Nephron progenitor cell (in vitro differentiated cells): ENCODE measurements around the gene TNFRSF21.

Experiments
- DNase-seq: peaks from one replicate; pipeline ENCODE4 v3.0.0; 2021
- H3K27ac Mint-ChIP-seq: 2 replicates; pipeline ENCODE4 v1.8.0; 2021; ENCODE audit warnings: mild to moderate bottlenecking, moderate library complexity, mixed read lengths
- H3K27me3 Mint-ChIP-seq: 2 replicates; pipeline ENCODE4 v1.8.0; 2021; ENCODE audit warnings: mild to moderate bottlenecking, low read depth, mixed read lengths; ENCODE audit not compliant: poor library complexity
- H3K36me3 Mint-ChIP-seq: 2 replicates; pipeline ENCODE4 v1.8.0; 2021; ENCODE audit warnings: low read depth, mixed read lengths
- H3K4me1 Mint-ChIP-seq: 2 replicates; pipeline ENCODE4 v1.8.0; 2021; ENCODE audit warnings: mixed read lengths
- H3K4me3 Mint-ChIP-seq: 2 replicates; pipeline ENCODE4 v1.8.0; 2021; ENCODE audit warnings: mild to moderate bottlenecking, moderate library complexity, mixed read lengths
- H3K9me3 Mint-ChIP-seq: 2 replicates; pipeline ENCODE4 v1.8.0; 2021; ENCODE audit warnings: mild to moderate bottlenecking, moderate library complexity, mixed read lengths
- TF ChIP-seq, protein P1 (sequence below): fragments of 200-600 bp; sonication (generic); IDR thresholded peaks from 2 replicates; pipeline ENCODE4 v1.5.0; 2021; ENCODE audit warnings: antibody characterized with exemption

The TNFRSF21 gene

GRCh38 chr6:47290124-47290834 lies 19.4 kb downstream of the TNFRSF21 start:
- no peaks in the 10 kb centered on the region for H3K27me3 Mint-ChIP-seq
- H3K4me1 Mint-ChIP-seq = peaks cover 50% of the 10 kb centered on the region
- TF ChIP-seq, protein P1, sequence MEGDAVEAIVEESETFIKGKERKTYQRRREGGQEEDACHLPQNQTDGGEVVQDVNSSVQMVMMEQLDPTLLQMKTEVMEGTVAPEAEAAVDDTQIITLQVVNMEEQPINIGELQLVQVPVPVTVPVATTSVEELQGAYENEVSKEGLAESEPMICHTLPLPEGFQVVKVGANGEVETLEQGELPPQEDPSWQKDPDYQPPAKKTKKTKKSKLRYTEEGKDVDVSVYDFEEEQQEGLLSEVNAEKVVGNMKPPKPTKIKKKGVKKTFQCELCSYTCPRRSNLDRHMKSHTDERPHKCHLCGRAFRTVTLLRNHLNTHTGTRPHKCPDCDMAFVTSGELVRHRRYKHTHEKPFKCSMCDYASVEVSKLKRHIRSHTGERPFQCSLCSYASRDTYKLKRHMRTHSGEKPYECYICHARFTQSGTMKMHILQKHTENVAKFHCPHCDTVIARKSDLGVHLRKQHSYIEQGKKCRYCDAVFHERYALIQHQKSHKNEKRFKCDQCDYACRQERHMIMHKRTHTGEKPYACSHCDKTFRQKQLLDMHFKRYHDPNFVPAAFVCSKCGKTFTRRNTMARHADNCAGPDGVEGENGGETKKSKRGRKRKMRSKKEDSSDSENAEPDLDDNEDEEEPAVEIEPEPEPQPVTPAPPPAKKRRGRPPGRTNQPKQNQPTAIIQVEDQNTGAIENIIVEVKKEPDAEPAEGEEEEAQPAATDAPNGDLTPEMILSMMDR = no peak
- H3K27ac Mint-ChIP-seq = peak overlapping the region; percentile 37
- H3K4me3 Mint-ChIP-seq = no peak overlapping the region
- H3K36me3 Mint-ChIP-seq = peaks cover 45% of the 10 kb centered on the region
- no peak for DNase-seq
- peaks cover 5% of the 10 kb centered on the region for H3K9me3 Mint-ChIP-seq

- peaks cover 43% of the 10 kb centered on the region for H3K4me1 Mint-ChIP-seq
- DNase-seq = peak; percentile 22
- peaks cover 5% of the 10 kb centered on the region for H3K9me3 Mint-ChIP-seq
- H3K36me3 Mint-ChIP-seq = peaks cover 58% of the 10 kb centered on the region
- no peaks in the 10 kb centered on the region for H3K27me3 Mint-ChIP-seq
- H3K4me3 Mint-ChIP-seq = peak overlapping the region; percentile 39
- peak overlapping the region; percentile 78 for H3K27ac Mint-ChIP-seq
- TF ChIP-seq, protein P1 = no peak
Measured at GRCh38 chr6:47288267-47289090, 21.2 kb downstream of the TNFRSF21 start.

- Mint-ChIP-seq H3K4me1 (peaks cover 41% of the 10 kb centered on the region), H3K4me3 (no peak overlapping the region), H3K27me3 (no peaks in the 10 kb centered on the region), H3K9me3 (peaks cover 5% of the 10 kb centered on the region), H3K27ac (no peak overlapping the region), H3K36me3 (peaks cover 63% of the 10 kb centered on the region)
- TF ChIP-seq, protein P1 = no peak
- no peak for DNase-seq
Measured at GRCh38 chr6:47286301-47286700, 23.4 kb downstream of the TNFRSF21 start.

DNA sequence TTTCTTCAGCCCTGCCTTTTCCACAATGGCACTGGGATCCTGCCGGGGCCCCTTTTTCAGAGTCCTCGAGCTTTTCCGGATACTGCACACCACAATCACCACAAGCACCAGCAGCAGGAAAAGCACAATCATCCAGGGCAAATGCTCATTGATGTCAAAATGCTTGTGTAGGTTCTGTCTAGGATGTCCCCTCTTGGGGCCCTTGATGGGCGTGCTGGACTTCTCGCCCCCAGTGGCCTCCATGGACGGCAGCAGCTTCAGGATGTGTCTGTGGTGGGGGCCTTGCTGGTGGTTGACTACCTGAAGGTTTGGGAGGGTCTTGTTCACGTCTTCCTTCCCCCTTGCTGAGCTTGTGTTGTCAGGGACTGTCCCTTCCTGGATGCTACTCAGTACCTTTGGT lies 25.7 kb downstream of the TNFRSF21 start:
- TF ChIP-seq, protein P1 = no peak
- no peak for DNase-seq
- no peak overlapping the region for H3K4me3 Mint-ChIP-seq
- peaks cover 56% of the 10 kb centered on the region for H3K36me3 Mint-ChIP-seq
- no peaks in the 10 kb centered on the region for H3K9me3 Mint-ChIP-seq
- no peak overlapping the region for H3K27ac Mint-ChIP-seq
- H3K27me3 Mint-ChIP-seq = no peaks in the 10 kb centered on the region
- peaks cover 26% of the 10 kb centered on the region for H3K4me1 Mint-ChIP-seq

- Mint-ChIP-seq H3K27me3 (no peaks in the 10 kb centered on the region), H3K4me1 (peaks cover 31% of the 10 kb centered on the region), H3K9me3 (peaks cover 25% of the 10 kb centered on the region), H3K27ac (no peak overlapping the region), H3K36me3 (peaks cover 53% of the 10 kb centered on the region), H3K4me3 (no peak overlapping the region)
- DNase-seq = no peak
- TF ChIP-seq, protein P1 = no peak
Measured at GRCh38 chr6:47278545-47278944, 31.2 kb downstream of the TNFRSF21 start.
